Natural killer cell (primary cell): ENCODE data around the gene CDKN3. TPM values are rescaled to one million over a fixed set of nuclear protein-coding genes. Genes with fewer than 3 reads are reported as not detected.

Source experiments
- ATAC-seq, 3 donors: fragments of 150-1000 bp in 2 of 3; fragments of 200-7000 bp in 1 of 3; cut with Tn5 transposase; 1 replicate in 1 of 3; 2 replicates in 2 of 3; pipeline ENCODE4 v1.10.0; 2021; ENCODE audit warnings: mild to moderate bottlenecking in 2 of 3, moderate library complexity in 2 of 3
- DNase-seq, 2 donors: peaks; one replicate each; pipeline versions ENCODE4 v3.0.0 to v3.0.0-alpha.2; 2013 to 2021; ENCODE audit warnings: mixed read lengths in 1 of 2
- H3K27ac ChIP-seq: one replicate; pipeline ENCODE4 v1.5.1; 2013; ENCODE audit warnings: mild to moderate bottlenecking, low read length
- H3K27me3 ChIP-seq: one replicate; pipeline ENCODE4 v1.6.1; 2013; ENCODE audit warnings: low read length; ENCODE audit not compliant: control insufficient read depth, insufficient read depth
- H3K36me3 ChIP-seq: one replicate; pipeline ENCODE4 v1.6.1; 2013; ENCODE audit warnings: low read length; ENCODE audit not compliant: control insufficient read depth, insufficient read depth
- H3K4me1 ChIP-seq: one replicate; pipeline ENCODE4 v1.6.1; 2013; ENCODE audit warnings: low read length; ENCODE audit not compliant: control insufficient read depth, insufficient read depth
- H3K4me3 ChIP-seq: one replicate; pipeline ENCODE4 v1.5.1; 2013; ENCODE audit warnings: low read length
- H3K9me3 ChIP-seq: one replicate; pipeline ENCODE4 v1.6.1; 2013; ENCODE audit warnings: low read length; ENCODE audit not compliant: control insufficient read depth, insufficient read depth
- H3K27ac Mint-ChIP-seq, 2 donors: one replicate each; pipeline ENCODE4 v1.8.0; 2022; ENCODE audit warnings: mild to moderate bottlenecking in 2 of 2, mixed read lengths in 2 of 2, moderate library complexity in 1 of 2
- H3K27me3 Mint-ChIP-seq, 2 donors: one replicate each; pipeline ENCODE4 v1.8.0; 2022; ENCODE audit warnings: low read depth in 2 of 2, mixed read lengths in 2 of 2
- H3K36me3 Mint-ChIP-seq: one replicate; pipeline ENCODE4 v1.8.0; 2022; ENCODE audit warnings: mixed read lengths
- H3K4me1 Mint-ChIP-seq, 2 donors: one replicate each; pipeline ENCODE4 v1.8.0; 2022; ENCODE audit warnings: mixed read lengths in 2 of 2
- H3K4me3 Mint-ChIP-seq: one replicate; pipeline ENCODE4 v1.8.0; 2022; ENCODE audit warnings: mild to moderate bottlenecking, moderate library complexity, mixed read lengths
- H3K9me3 Mint-ChIP-seq, 2 donors: one replicate each; pipeline ENCODE4 v1.8.0; 2022; ENCODE audit warnings: mixed read lengths in 2 of 2
- WGBS: methylation state at CpG from one replicate; pipeline ENCODE4 v1.1.7; 2013; ENCODE audit warnings: missing lambda C conversion rate; ENCODE audit not compliant: insufficient coverage; 5-methylcytosine and 5-hydroxymethylcytosine counted together
- intact Hi-C: fragments of 100-400 bp; cut with micrococcal nuclease; formaldehyde crosslinking; loops from one replicate; pipeline ENCODE4 v1.14.2; 2022
- total RNA-seq, 4 donors: library from RNA; stranded (reverse); fragments of 120-200 nt in 1 of 4; gene quantifications; one replicate each; pipeline versions ENCODE4 v1.2.3 to v1.2.4, GENCODE V29; 2013 to 2022
- TF ChIP-seq, protein P1 (sequence below): fragments of 200-600 bp; IDR thresholded peaks from one replicate; pipeline ENCODE4 v1.8.0; 2022; ENCODE audit warnings: antibody characterized with exemption

Gene CDKN3
- total RNA-seq, 3 donors from 2014 or later (not counting 1 experiment from before 2014, with no cell fraction given) = 0.89 to 3.0 (median 1.8) TPM

DNA sequence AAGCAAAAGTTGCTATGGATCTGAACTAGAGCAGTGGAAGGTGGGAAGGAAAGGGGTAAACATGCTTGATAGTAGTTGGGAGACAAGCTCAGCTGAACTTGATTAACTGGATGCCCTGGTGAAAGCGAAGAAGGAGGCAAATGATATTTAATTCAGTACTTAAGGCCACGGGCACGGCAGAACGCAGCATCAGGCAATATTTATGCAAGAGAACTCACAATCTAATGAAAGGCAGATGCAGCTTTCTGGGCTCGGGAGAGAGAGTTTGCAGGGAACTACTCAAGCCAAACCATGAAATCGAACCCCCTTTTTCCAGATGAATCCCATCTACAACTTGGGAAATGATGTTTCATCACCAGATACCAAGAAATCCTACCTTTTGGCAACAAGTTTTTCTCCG is 47.9 kb downstream of the CDKN3 start:
- WGBS = 91% methylated on average over 7 of the region's 7 CpGs
- no peak overlapping the region for H3K27ac Mint-ChIP-seq
- peaks cover 9 to 35% of the 10 kb centered on the region in 2 donors for H3K27me3 Mint-ChIP-seq
- peaks cover 7% of the 10 kb centered on the region for H3K4me1 ChIP-seq
- DNase-seq (no peak), ATAC-seq (no peak)
- H3K27ac ChIP-seq = no peak overlapping the region
- TF ChIP-seq, protein P1, sequence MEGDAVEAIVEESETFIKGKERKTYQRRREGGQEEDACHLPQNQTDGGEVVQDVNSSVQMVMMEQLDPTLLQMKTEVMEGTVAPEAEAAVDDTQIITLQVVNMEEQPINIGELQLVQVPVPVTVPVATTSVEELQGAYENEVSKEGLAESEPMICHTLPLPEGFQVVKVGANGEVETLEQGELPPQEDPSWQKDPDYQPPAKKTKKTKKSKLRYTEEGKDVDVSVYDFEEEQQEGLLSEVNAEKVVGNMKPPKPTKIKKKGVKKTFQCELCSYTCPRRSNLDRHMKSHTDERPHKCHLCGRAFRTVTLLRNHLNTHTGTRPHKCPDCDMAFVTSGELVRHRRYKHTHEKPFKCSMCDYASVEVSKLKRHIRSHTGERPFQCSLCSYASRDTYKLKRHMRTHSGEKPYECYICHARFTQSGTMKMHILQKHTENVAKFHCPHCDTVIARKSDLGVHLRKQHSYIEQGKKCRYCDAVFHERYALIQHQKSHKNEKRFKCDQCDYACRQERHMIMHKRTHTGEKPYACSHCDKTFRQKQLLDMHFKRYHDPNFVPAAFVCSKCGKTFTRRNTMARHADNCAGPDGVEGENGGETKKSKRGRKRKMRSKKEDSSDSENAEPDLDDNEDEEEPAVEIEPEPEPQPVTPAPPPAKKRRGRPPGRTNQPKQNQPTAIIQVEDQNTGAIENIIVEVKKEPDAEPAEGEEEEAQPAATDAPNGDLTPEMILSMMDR = no peak
- H3K36me3 Mint-ChIP-seq = no peaks in the 10 kb centered on the region
- intact Hi-C loops = no loop called here
- no peaks in the 10 kb centered on the region for H3K9me3 Mint-ChIP-seq
- H3K4me1 Mint-ChIP-seq = peaks cover 20% of the 10 kb centered on the region in 2 donors
- no peaks in the 10 kb centered on the region for H3K9me3 ChIP-seq
- no peaks in the 10 kb centered on the region for H3K27me3 ChIP-seq
- H3K36me3 ChIP-seq = no peaks in the 10 kb centered on the region
- no peak overlapping the region for H3K4me3 Mint-ChIP-seq
- H3K4me3 ChIP-seq = no peak overlapping the region

DNA sequence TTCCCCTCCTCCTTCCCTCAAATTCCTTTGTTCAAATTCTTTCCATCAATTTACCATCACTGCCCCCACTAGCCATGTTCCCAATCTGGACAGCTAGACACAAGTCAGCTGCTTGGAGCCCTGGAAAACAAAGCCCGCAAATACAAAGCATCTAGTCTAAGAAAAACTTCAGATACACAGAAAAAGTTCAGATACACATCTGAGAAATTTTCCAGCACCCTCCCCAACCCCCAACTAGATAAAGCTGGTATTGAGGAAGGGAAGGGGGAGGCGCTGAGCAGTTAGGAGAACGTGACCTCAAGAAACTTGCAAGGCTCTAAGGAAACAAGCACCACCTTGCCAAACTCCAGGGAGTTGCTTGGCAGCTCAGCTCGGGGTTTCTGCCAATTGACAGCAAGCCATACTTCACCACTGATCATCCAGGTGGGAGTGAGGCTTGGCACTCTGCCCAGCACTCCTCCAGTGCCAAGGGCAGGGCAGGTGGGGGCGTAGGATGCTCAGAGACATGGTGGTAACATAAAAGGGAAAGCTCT is 49.4 kb downstream of the CDKN3 start:
- Histone ChIP-seq H3K4me1 (peaks cover 6% of the 10 kb centered on the region), H3K9me3 (no peaks in the 10 kb centered on the region), H3K27me3 (no peaks in the 10 kb centered on the region), H3K36me3 (no peaks in the 10 kb centered on the region), H3K4me3 (no peak overlapping the region), H3K27ac (no peak overlapping the region)
- Mint-ChIP-seq H3K4me1 (peaks cover 9 to 11% of the 10 kb centered on the region in 2 donors), H3K27ac (no peak overlapping the region), H3K27me3 (peaks cover 9 to 35% of the 10 kb centered on the region in 2 donors), H3K36me3 (no peaks in the 10 kb centered on the region), H3K9me3 (no peaks in the 10 kb centered on the region), H3K4me3 (no peak overlapping the region)
- intact Hi-C loops = no loop called here
- TF ChIP-seq, protein P1 = no peak
- DNase-seq = no peak
- 53% methylated on average over 4 of the region's 5 CpGs for WGBS
- ATAC-seq = no peak

DNA sequence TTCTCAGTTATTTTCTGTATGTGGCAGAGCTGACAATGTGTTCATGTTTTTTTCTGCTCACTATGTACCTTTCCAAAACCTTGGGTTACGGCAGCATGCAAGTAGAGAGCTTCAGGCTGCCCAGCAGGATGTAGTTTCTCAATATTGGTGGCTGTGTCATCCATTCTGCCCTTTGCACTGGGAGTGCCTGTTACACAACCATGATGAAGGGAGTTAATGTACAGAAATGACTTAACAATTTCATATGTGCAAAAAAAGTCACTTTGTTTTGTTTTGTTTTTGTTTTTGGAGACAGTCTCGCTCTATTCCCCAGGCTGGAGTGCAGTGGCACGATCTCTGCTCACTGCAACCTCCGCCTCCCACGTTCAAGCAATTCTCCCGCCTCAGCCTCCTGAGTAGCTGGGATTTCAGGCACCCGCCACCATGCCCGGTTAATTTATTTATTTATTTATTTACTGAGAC is 50.5 kb downstream of the CDKN3 start:
- Histone ChIP-seq H3K27me3 (no peaks in the 10 kb centered on the region), H3K9me3 (no peaks in the 10 kb centered on the region), H3K36me3 (no peaks in the 10 kb centered on the region), H3K4me3 (no peak overlapping the region), H3K4me1 (peaks cover 3% of the 10 kb centered on the region), H3K27ac (no peak overlapping the region)
- intact Hi-C loops = no loop called here
- no peak for DNase-seq
- H3K4me1 Mint-ChIP-seq = peaks cover 0 to under 1% of the 10 kb centered on the region in 2 donors
- TF ChIP-seq, protein P1 = no peak
- 93% methylated on average over 8 of the region's 8 CpGs for WGBS
- no peak overlapping the region for H3K27ac Mint-ChIP-seq
- ATAC-seq = peak in 1 of 3 donors; percentile 65
- no peak overlapping the region for H3K4me3 Mint-ChIP-seq
- no peaks in the 10 kb centered on the region for H3K36me3 Mint-ChIP-seq
- peaks cover 9 to 35% of the 10 kb centered on the region in 2 donors for H3K27me3 Mint-ChIP-seq
- no peaks in the 10 kb centered on the region for H3K9me3 Mint-ChIP-seq

DNA sequence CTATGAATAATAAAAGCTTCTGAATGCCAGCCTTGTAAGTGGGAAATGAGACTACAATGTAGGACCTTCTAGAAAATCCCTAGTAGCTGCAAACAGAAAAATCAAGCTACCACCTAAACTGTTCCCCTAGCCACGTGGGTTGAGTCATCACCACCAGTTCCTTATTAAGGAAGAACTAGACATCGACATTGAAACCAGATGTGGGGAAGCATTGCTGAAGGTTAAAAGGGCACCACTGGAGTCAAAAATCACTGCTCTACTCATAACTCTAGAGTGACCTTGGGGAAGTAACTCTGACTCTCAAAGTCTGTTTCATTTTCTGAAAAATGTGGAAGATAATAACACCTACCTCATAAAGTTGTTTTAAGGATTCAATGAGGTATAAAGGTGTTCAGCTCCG is 53.7 kb downstream of the CDKN3 start:
- H3K36me3 ChIP-seq = no peaks in the 10 kb centered on the region
- H3K4me3 Mint-ChIP-seq = no peak overlapping the region
- WGBS = 38% methylated on average over 3 of the region's 3 CpGs
- no peaks in the 10 kb centered on the region for H3K36me3 Mint-ChIP-seq
- H3K4me1 ChIP-seq = peaks cover 3% of the 10 kb centered on the region
- no peaks in the 10 kb centered on the region for H3K27me3 ChIP-seq
- ATAC-seq (no peak), DNase-seq (no peak)
- H3K27ac ChIP-seq = no peak overlapping the region
- no peak overlapping the region for H3K4me3 ChIP-seq
- no peaks in the 10 kb centered on the region for H3K9me3 ChIP-seq
- peak overlapping the region in 1 of 2 donors; percentile 56 for H3K27ac Mint-ChIP-seq
- TF ChIP-seq, protein P1 = no peak
- peaks cover 6 to 22% of the 10 kb centered on the region in 2 donors for H3K27me3 Mint-ChIP-seq
- H3K9me3 Mint-ChIP-seq = no peaks in the 10 kb centered on the region
- no peaks in the 10 kb centered on the region for H3K4me1 Mint-ChIP-seq
- intact Hi-C loops = no loop called here
